HCT116 (cell line): ENCODE measurements around the gene SEPTIN12. TPM values are rescaled to one million over a fixed set of nuclear protein-coding genes. Genes with fewer than 3 reads are reported as not detected.

Source experiments
- ATAC-seq: fragments of 200-7000 bp; cut with Tn5 transposase; 2 replicates; pipeline ENCODE4 v1.9.1; 2020; ENCODE audit warnings: mild to moderate bottlenecking, moderate library complexity
- BruUV-seq: library from RNA; stranded (reverse); fragments of 400-500 nt; replicated peaks from 2 replicates; lab custom pipeline; 2021; lab: Mats Ljungman, UMichigan
- CTCF ChIA-PET: fragments of 300-600 bp; sonication (Branson Sonifier 250); formaldehyde crosslinking; loops from one replicate; lab custom pipeline; 2021; ENCODE audit warnings: antibody characterized with exemption; lab: Charles Lee
- POLR2A ChIA-PET: fragments of 300-600, 350-600 bp; sonication (Branson Sonifier 250); formaldehyde crosslinking; loops from one replicate; lab custom pipeline; 2021; ENCODE audit warnings: antibody characterized with exemption; lab: Charles Lee
- RAD21 ChIA-PET, 2 experiments: fragments of 300-600 bp; sonication (Branson Sonifier 250); formaldehyde crosslinking; loops; one replicate each; lab custom pipeline; 2023; ENCODE audit warnings: low total read pairs in 2 of 2; ENCODE audit not compliant: uncharacterized antibody in 2 of 2, unreplicated experiment in 2 of 2, low non-redundant PET in 1 of 2; lab: Charles Lee
- DNase-seq: peaks from one replicate; pipeline ENCODE4 v3.0.0-alpha.2; 2010; ENCODE audit warnings: low read depth, low spot score
- H2AFZ ChIP-seq: fragments of 200-600 bp; shearing (Covaris generic), sonication (generic); 2 replicates; pipeline ENCODE4 v1.6.1; 2017; ENCODE audit warnings: low read depth, mixed run types, mixed read lengths, antibody characterized with exemption, low read length; ENCODE audit not compliant: poor library complexity, severe bottlenecking
- H3K27ac ChIP-seq: 2 replicates; pipeline ENCODE4 v1.5.1; 2012; ENCODE audit warnings: low read depth, low read length
- H3K27me3 ChIP-seq: fragments of 200-600 bp; sonication (generic); 2 replicates; pipeline ENCODE4 v1.6.1; 2016; ENCODE audit warnings: mixed run types, low read length, mixed read lengths; ENCODE audit not compliant: insufficient read depth
- H3K36me3 ChIP-seq, 2 experiments: fragments of 200-500 bp in 1 of 2; fragments of 200-600 bp in 1 of 2; sonication (Bioruptor generic) in 1 of 2; sonication (generic) in 1 of 2; 2 replicates each; pipeline versions ENCODE4 v1.5.1 to v1.6.1; 2014 to 2016; ENCODE audit warnings: low read length in 2 of 2, inconsistent platforms in 1 of 2, mixed read lengths in 1 of 2, mixed run types in 1 of 2; ENCODE audit not compliant: insufficient read depth in 2 of 2, control insufficient read depth in 1 of 2
- H3K4me1 ChIP-seq, 2 experiments: fragments of 200-600 bp in 1 of 2; sonication (generic) in 1 of 2; 2 replicates each; pipeline versions ENCODE4 v1.5.1 to v1.6.1; 2012 to 2017; ENCODE audit warnings: low read length in 2 of 2, inconsistent platforms in 1 of 2, mild to moderate bottlenecking in 1 of 2, mixed read lengths in 1 of 2, mixed run types in 1 of 2, moderate library complexity in 1 of 2; ENCODE audit not compliant: insufficient read depth in 2 of 2, control insufficient read depth in 1 of 2
- H3K4me2 ChIP-seq: fragments of 200-600 bp; sonication (generic); 2 replicates; pipeline ENCODE4 v1.6.1; 2017; ENCODE audit warnings: mixed run types, low read length, mixed read lengths
- H3K4me3 ChIP-seq, 2 experiments: fragments of 200-600 bp in 1 of 2; sonication (generic) in 1 of 2; replicated peaks in 1 of 2; 2 replicates each; pipeline ENCODE4 v1.5.1; 2011 to 2016; ENCODE audit warnings: low read length in 2 of 2, control low read depth in 1 of 2, low read depth in 1 of 2, mild to moderate bottlenecking in 1 of 2, mixed read lengths in 1 of 2, mixed run types in 1 of 2
- H3K79me2 ChIP-seq: fragments of 200-600 bp; sonication (generic); 2 replicates; pipeline ENCODE4 v1.6.1; 2017; ENCODE audit warnings: mild to moderate bottlenecking, mixed run types, low read length, moderate library complexity, mixed read lengths; ENCODE audit not compliant: insufficient read depth
- H3K9ac ChIP-seq: fragments of 200-600 bp; sonication (generic); 2 replicates; pipeline ENCODE4 v1.6.1; 2016; ENCODE audit warnings: low read length, mixed read lengths
- H3K9me2 ChIP-seq: fragments of 200-600 bp; sonication (generic), shearing (Covaris generic); 2 replicates; pipeline ENCODE4 v1.6.1; 2017; ENCODE audit warnings: mixed run types, mild to moderate bottlenecking, moderate library complexity; ENCODE audit not compliant: insufficient read depth
- H3K9me3 ChIP-seq, 2 experiments: fragments of 200-500 bp in 1 of 2; fragments of 200-600 bp in 1 of 2; sonication (Bioruptor generic) in 1 of 2; sonication (generic) in 1 of 2; 2 replicates each; pipeline ENCODE4 v1.6.1; 2014 to 2017; ENCODE audit warnings: low read length in 2 of 2, mixed read lengths in 2 of 2, inconsistent platforms in 1 of 2, low read depth in 1 of 2, mild to moderate bottlenecking in 1 of 2, mixed run types in 1 of 2, moderate library complexity in 1 of 2; ENCODE audit not compliant: control insufficient read depth in 1 of 2, insufficient read depth in 1 of 2
- H4K20me1 ChIP-seq: fragments of 200-600 bp; sonication (generic), shearing (Covaris generic); 2 replicates; pipeline ENCODE4 v1.6.1; 2017; ENCODE audit warnings: mixed run types, mild to moderate bottlenecking, moderate library complexity; ENCODE audit not compliant: insufficient read depth
- CBX3 ChIP-seq: IDR thresholded peaks from 2 replicates; pipeline ENCODE4 v1.6.1; 2012; ENCODE audit warnings: low read depth
- CTCF ChIP-seq, 3 experiments: fragments of 200-600 bp in 1 of 3; sonication (generic) in 1 of 3; IDR thresholded peaks in 2 of 3; conservative IDR thresholded peaks in 1 of 3; 2 replicates each; pipeline ENCODE4 v1.5.1; 2012 to 2017; ENCODE audit warnings: low read depth in 2 of 3, low read length in 2 of 3, antibody characterized with exemption in 1 of 3, borderline replicate concordance in 1 of 3, control low read depth in 1 of 3, mild to moderate bottlenecking in 1 of 3, mixed read lengths in 1 of 3, mixed run types in 1 of 3, moderate library complexity in 1 of 3; ENCODE audit not compliant: insufficient read depth in 1 of 3
- EGR1 ChIP-seq: IDR thresholded peaks from 2 replicates; pipeline ENCODE4 v1.6.1; 2012; ENCODE audit warnings: low read depth
- ELF1 ChIP-seq: IDR thresholded peaks from 2 replicates; pipeline ENCODE4 v1.6.1; 2012; ENCODE audit warnings: low read depth, borderline replicate concordance
- FOSL1 ChIP-seq: IDR thresholded peaks from 2 replicates; pipeline ENCODE4 v1.6.1; 2012; ENCODE audit warnings: low read depth
- JUND ChIP-seq: IDR thresholded peaks from 2 replicates; pipeline ENCODE4 v1.6.1; 2012
- MAX ChIP-seq: IDR thresholded peaks from 2 replicates; pipeline ENCODE4 v1.6.1; 2012
- POLR2A ChIP-seq: IDR thresholded peaks from 2 replicates; pipeline ENCODE4 v1.7.0; 2011; ENCODE audit warnings: borderline replicate concordance; ENCODE audit not compliant: insufficient read depth, insufficient read length; ENCODE audit errors: extremely low read depth
- POLR2AphosphoS5 ChIP-seq: IDR thresholded peaks from 2 replicates; pipeline ENCODE4 v1.6.1; 2011; ENCODE audit warnings: mild to moderate bottlenecking, low read depth, low read length, moderate library complexity
- REST ChIP-seq: IDR thresholded peaks from 2 replicates; pipeline ENCODE4 v1.6.1; 2012; ENCODE audit warnings: low read depth
- SIN3A ChIP-seq: IDR thresholded peaks from 2 replicates; pipeline ENCODE4 v1.6.1; 2012; ENCODE audit warnings: low read depth
- SP1 ChIP-seq: IDR thresholded peaks from 2 replicates; pipeline ENCODE4 v1.6.1; 2012; ENCODE audit warnings: low read depth
- SRF ChIP-seq: IDR thresholded peaks from 2 replicates; pipeline ENCODE4 v1.6.1; 2012; ENCODE audit warnings: low read depth
- ZBTB33 ChIP-seq: IDR thresholded peaks from 2 replicates; pipeline ENCODE4 v1.6.1; 2011; ENCODE audit warnings: mild to moderate bottlenecking, low read length, moderate library complexity; ENCODE audit not compliant: insufficient replicate concordance; ENCODE audit errors: extremely low read depth
- ZFX ChIP-seq: fragments of 450-650 bp; IDR thresholded peaks from 2 replicates; pipeline ENCODE4 v1.6.1; 2017
- intact Hi-C: fragments of 100-400 bp; cut with micrococcal nuclease; formaldehyde crosslinking; loops from 2 replicates; pipeline ENCODE4 v1.10.0; 2022
- total RNA-seq: library from RNA; stranded (reverse); gene quantifications from one replicate; pipeline ENCODE4 v1.2.1, GENCODE V29; 2021; ENCODE audit not compliant: unreplicated experiment

The SEPTIN12 gene
- total RNA-seq, 1 experiment from 2014 or later: not detected

GRCh38 chr16:4752351-4753100, 35.6 kb downstream of the SEPTIN12 start (continued):
- TF ChIP-seq ZBTB33: no peak
- no peak for TF ChIP-seq ZFX

GRCh38 chr16:4750896-4751295, 37.2 kb downstream of the SEPTIN12 start:
- Histone ChIP-seq H3K9ac (no peak overlapping the region), H4K20me1 (no peaks in the 10 kb centered on the region), H3K4me3 (no peak overlapping the region), H3K36me3 (peaks cover 11 to 12% of the 10 kb centered on the region in 2 experiments; a peak in 3 of 4 replicates), H3K9me2 (no peaks in the 10 kb centered on the region), H3K79me2 (peaks cover 4% of the 10 kb centered on the region; the same call in 1 of the 2 replicates), H3K4me2 (no peak overlapping the region), H3K9me3 (peaks cover 0 to 4% of the 10 kb centered on the region in 2 experiments; a peak in 1 of 4 replicates), H3K27ac (no peak overlapping the region), H3K27me3 (no peaks in the 10 kb centered on the region), H3K4me1 (no peaks in the 10 kb centered on the region), H2AFZ (no peak overlapping the region)
- ChIA-PET POLR2A (no interaction called here), RAD21 (no interaction called here), CTCF (no interaction called here)
- DNase-seq (no peak), ATAC-seq (no peak)
- no TSS peak for BruUV-seq
- intact Hi-C loops: no loop called here
- no peak for TF ChIP-seq JUND
- TF ChIP-seq ZFX: no peak
- TF ChIP-seq SP1: no peak
- TF ChIP-seq CBX3: no peak
- no peak for TF ChIP-seq CTCF (IDR thresholded peaks at IDR 0.05 in 2 of 3, conservative IDR thresholded peaks at IDR 0.05 in 1 of 3; ENCODE audit: borderline replicate concordance in 1 of 3, insufficient read depth in 1 of 3, low read depth in 2 of 3, low read length in 2 of 3)
- TF ChIP-seq ELF1: no peak
- no peak for TF ChIP-seq SIN3A
- TF ChIP-seq POLR2AphosphoS5: no peak
- no peak for TF ChIP-seq EGR1
- TF ChIP-seq FOSL1: no peak
- no peak for TF ChIP-seq POLR2A
- no peak for TF ChIP-seq ZBTB33
- TF ChIP-seq MAX: no peak
- TF ChIP-seq SRF: no peak
- no peak for TF ChIP-seq REST
